ENCODE data around the gene ITPR3.

ITPR3 gene

GRCh38 chr6:33620856-33621710 lies at the start of gene ITPR3:
Gene ITPR3 (plus strand): TSS chr6:33621322. CDS start chr6:33621603, 281 bp downstream.
- in situ Hi-C loops (cut with HindIII; ENCODE audit: low pct_unique_long_range_greater_than_20kb, low sequenced_read_pairs) = no loop called here
- TF ChIP-seq JUND (IDR thresholded peaks at IDR 0.05; ENCODE audit: low read depth) = no peak
- DNase-seq (ENCODE audit: low read depth in 1 of 2, low spot score in 1 of 2) = peak; percentile 87 to 91

GRCh38 chr6:33571637-33572316 lies 49.3 kb upstream of the ITPR3 start:
- TF ChIP-seq JUND (IDR thresholded peaks at IDR 0.05; ENCODE audit: low read depth) = no peak
- in situ Hi-C loops (cut with HindIII; ENCODE audit: low pct_unique_long_range_greater_than_20kb, low sequenced_read_pairs) = no loop called here
- no peak for DNase-seq (ENCODE audit: low read depth in 1 of 2, low spot score in 1 of 2)

GRCh38 chr6:33575211-33575610 lies 45.9 kb upstream of the ITPR3 start:
- no peak for TF ChIP-seq JUND (IDR thresholded peaks at IDR 0.05; ENCODE audit: low read depth)
- in situ Hi-C loops (cut with HindIII; ENCODE audit: low pct_unique_long_range_greater_than_20kb, low sequenced_read_pairs) = no loop called here
- no peak for DNase-seq (ENCODE audit: low read depth in 1 of 2, low spot score in 1 of 2)

GRCh38 chr6:33576668-33577067 lies 44.5 kb upstream of the ITPR3 start:
- no peak for DNase-seq (ENCODE audit: low read depth in 1 of 2, low spot score in 1 of 2)
- TF ChIP-seq JUND (IDR thresholded peaks at IDR 0.05; ENCODE audit: low read depth) = no peak
- in situ Hi-C loops (cut with HindIII; ENCODE audit: low pct_unique_long_range_greater_than_20kb, low sequenced_read_pairs) = no loop called here

GRCh38 chr6:33577106-33577535 lies 44.0 kb upstream of the ITPR3 start:
- in situ Hi-C loops (cut with HindIII; ENCODE audit: low pct_unique_long_range_greater_than_20kb, low sequenced_read_pairs) = no loop called here
- DNase-seq (ENCODE audit: low read depth in 1 of 2, low spot score in 1 of 2) = no peak
- TF ChIP-seq JUND (IDR thresholded peaks at IDR 0.05; ENCODE audit: low read depth) = no peak

- DNase-seq (ENCODE audit: low read depth in 1 of 2, low spot score in 1 of 2) = no peak
- in situ Hi-C loops (cut with HindIII; ENCODE audit: low pct_unique_long_range_greater_than_20kb, low sequenced_read_pairs) = no loop called here
- no peak for TF ChIP-seq JUND (IDR thresholded peaks at IDR 0.05; ENCODE audit: low read depth)
Observed at GRCh38 chr6:33577718-33578117, 43.4 kb upstream of the ITPR3 start.

GRCh38 chr6:33578164-33578563 lies 43.0 kb upstream of the ITPR3 start:
- TF ChIP-seq JUND (IDR thresholded peaks at IDR 0.05; ENCODE audit: low read depth) = no peak
- in situ Hi-C loops (cut with HindIII; ENCODE audit: low pct_unique_long_range_greater_than_20kb, low sequenced_read_pairs) = no loop called here
- DNase-seq (ENCODE audit: low read depth in 1 of 2, low spot score in 1 of 2) = no peak

- no peak for TF ChIP-seq JUND (IDR thresholded peaks at IDR 0.05; ENCODE audit: low read depth)
- in situ Hi-C loops (cut with HindIII; ENCODE audit: low pct_unique_long_range_greater_than_20kb, low sequenced_read_pairs) = no loop called here
- no peak for DNase-seq (ENCODE audit: low read depth in 1 of 2, low spot score in 1 of 2)
Observed at GRCh38 chr6:33578588-33579011, 42.5 kb upstream of the ITPR3 start.

- no peak for TF ChIP-seq JUND (IDR thresholded peaks at IDR 0.05; ENCODE audit: low read depth)
- peak; percentile 89 to 97 for DNase-seq (ENCODE audit: low read depth in 1 of 2, low spot score in 1 of 2)
- in situ Hi-C loops (cut with HindIII; ENCODE audit: low pct_unique_long_range_greater_than_20kb, low sequenced_read_pairs) = no loop called here
Observed at GRCh38 chr6:33579828-33580714, 41.1 kb upstream of the ITPR3 start, which contains the start of gene BAK1. Gene BAK1 (minus strand): TSS chr6:33580276. CDS start chr6:33577604, 2,672 bp downstream.

GRCh38 chr6:33581186-33581585 lies 39.9 kb upstream of the ITPR3 start:
- no peak for TF ChIP-seq JUND (IDR thresholded peaks at IDR 0.05; ENCODE audit: low read depth)
- in situ Hi-C loops (cut with HindIII; ENCODE audit: low pct_unique_long_range_greater_than_20kb, low sequenced_read_pairs) = no loop called here
- DNase-seq (ENCODE audit: low read depth in 1 of 2, low spot score in 1 of 2) = no peak

- peak in 1 of 2 experiments; percentile 38 for DNase-seq (ENCODE audit: low read depth in 1 of 2, low spot score in 1 of 2)
- in situ Hi-C loops (cut with HindIII; ENCODE audit: low pct_unique_long_range_greater_than_20kb, low sequenced_read_pairs) = no loop called here
- no peak for TF ChIP-seq JUND (IDR thresholded peaks at IDR 0.05; ENCODE audit: low read depth)
Observed at GRCh38 chr6:33583591-33584155, 37.4 kb upstream of the ITPR3 start.

All from T47D (cell line).